OCI-LY1 (cell line): ENCODE data around the gene DNMT3A.

Source experiments
- EZH2 ChIP-seq: fragments of 200-600 bp; sonication (generic), shearing (Covaris generic); IDR thresholded peaks from 2 replicates; pipeline ENCODE4 v1.8.0; 2017; ENCODE audit warnings: borderline replicate concordance, mixed run types, mild to moderate bottlenecking, antibody characterized with exemption, low read length, moderate library complexity, mixed read lengths
- TF ChIP-seq, protein P1 (sequence below): fragments of 200-600 bp; sonication (generic), shearing (Covaris generic); IDR thresholded peaks from 2 replicates; pipeline ENCODE4 v1.5.1; 2017; ENCODE audit warnings: mild to moderate bottlenecking, antibody characterized with exemption, low read length, moderate library complexity, mixed read lengths

- TF ChIP-seq, protein P1, sequence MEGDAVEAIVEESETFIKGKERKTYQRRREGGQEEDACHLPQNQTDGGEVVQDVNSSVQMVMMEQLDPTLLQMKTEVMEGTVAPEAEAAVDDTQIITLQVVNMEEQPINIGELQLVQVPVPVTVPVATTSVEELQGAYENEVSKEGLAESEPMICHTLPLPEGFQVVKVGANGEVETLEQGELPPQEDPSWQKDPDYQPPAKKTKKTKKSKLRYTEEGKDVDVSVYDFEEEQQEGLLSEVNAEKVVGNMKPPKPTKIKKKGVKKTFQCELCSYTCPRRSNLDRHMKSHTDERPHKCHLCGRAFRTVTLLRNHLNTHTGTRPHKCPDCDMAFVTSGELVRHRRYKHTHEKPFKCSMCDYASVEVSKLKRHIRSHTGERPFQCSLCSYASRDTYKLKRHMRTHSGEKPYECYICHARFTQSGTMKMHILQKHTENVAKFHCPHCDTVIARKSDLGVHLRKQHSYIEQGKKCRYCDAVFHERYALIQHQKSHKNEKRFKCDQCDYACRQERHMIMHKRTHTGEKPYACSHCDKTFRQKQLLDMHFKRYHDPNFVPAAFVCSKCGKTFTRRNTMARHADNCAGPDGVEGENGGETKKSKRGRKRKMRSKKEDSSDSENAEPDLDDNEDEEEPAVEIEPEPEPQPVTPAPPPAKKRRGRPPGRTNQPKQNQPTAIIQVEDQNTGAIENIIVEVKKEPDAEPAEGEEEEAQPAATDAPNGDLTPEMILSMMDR = no peak
- no peak for TF ChIP-seq EZH2
Observed at GRCh38 chr2:25262288-25262687, 79.4 kb downstream of the DNMT3A start.
